ENCODE results near the gene SLC41A3.

GRCh38 chr3:126021702-126022101 is 62.2 kb downstream of the SLC41A3 start:
- TF ChIP-seq POLR2A (IDR thresholded peaks at IDR 0.05; ENCODE audit: low read depth, low read length): no peak
- TF ChIP-seq CTCF (IDR thresholded peaks at IDR 0.05 in 2 of 3, conservative IDR thresholded peaks at IDR 0.05 in 1 of 3; ENCODE audit: control insufficient read depth in 2 of 3, extremely low read depth in 1 of 3, insufficient read depth in 1 of 3, low read depth in 3 of 3, low read length in 3 of 3): no peak
- TF ChIP-seq HDAC2 (IDR thresholded peaks at IDR 0.05): no peak
- TF ChIP-seq KDM1A (IDR thresholded peaks at IDR 0.05; ENCODE audit: borderline replicate concordance): no peak
- no peak for TF ChIP-seq SREBF2 (IDR thresholded peaks at IDR 0.05; ENCODE audit: low read length)
- no peak for TF ChIP-seq NFIC (IDR thresholded peaks at IDR 0.05; ENCODE audit: low read depth, low read length)
- TF ChIP-seq HDAC6 (IDR thresholded peaks at IDR 0.05; ENCODE audit: unreplicated experiment): no peak
- no peak for TF ChIP-seq STAT1 (conservative IDR thresholded peaks at IDR 0.05)
- TF ChIP-seq SREBF1 (IDR thresholded peaks at IDR 0.05; ENCODE audit: low read length): no peak
- TF ChIP-seq YY1 (IDR thresholded peaks at IDR 0.05; ENCODE audit: low read depth, low read length): no peak
- TF ChIP-seq SPI1 (IDR thresholded peaks at IDR 0.05; ENCODE audit: borderline replicate concordance, insufficient read depth, low read depth, low read length): no peak
- TF ChIP-seq CHD4 (IDR thresholded peaks at IDR 0.05): no peak
- TF ChIP-seq ZBTB11 (CRISPR knock-in tag; IDR thresholded peaks at IDR 0.05): no peak
- TF ChIP-seq EGR1 (IDR thresholded peaks at IDR 0.05; ENCODE audit: borderline replicate concordance in 1 of 2, low read depth in 2 of 2, low read length in 2 of 2): no peak
